ENCODE data around the gene CLK3. TPM values are rescaled to one million over a fixed set of nuclear protein-coding genes. Genes with fewer than 3 reads are reported as not detected.
"Not testable (repeated sequence)": the region's sequence is repeated elsewhere in the genome, so short reads cannot be mapped to it uniquely, and the experiment has no call there.

The CLK3 gene
- total and polyA plus RNA-seq, 7 experiments from 2014 or later, result 57.8 to 273 (median 169) TPM

DNA sequence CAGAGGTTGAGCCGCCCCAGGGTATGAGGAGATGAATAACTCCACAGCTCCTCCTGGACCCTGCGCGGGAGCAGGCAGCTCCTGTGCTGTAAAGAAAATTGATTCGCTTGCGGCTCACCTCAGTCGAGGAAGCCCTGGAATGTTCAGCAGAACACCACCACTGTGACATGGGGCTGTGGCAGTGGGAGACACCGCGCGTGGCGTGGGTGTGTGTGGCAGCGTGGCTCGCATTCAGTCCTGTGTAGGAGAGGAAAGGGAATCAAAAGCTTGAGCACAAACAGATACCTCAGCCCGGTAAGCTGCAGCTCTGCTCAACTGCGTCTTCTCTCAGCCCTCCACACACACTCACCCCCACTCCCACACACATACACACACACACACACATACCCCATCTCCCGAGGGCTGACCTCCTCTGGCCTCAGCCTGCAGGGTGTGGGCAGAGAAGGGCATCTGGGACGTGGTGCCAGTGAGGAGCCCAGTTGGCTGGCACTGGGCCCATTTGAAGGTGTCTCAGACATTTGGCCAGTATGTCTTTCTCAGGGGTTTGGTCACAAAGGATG lies 18.4 kb upstream of the CLK3 start:
- ATAC-seq; H3K27me3 ChIP-seq (ENCODE audit: control insufficient read depth in 2 of 2, insufficient read depth in 2 of 2, low read length in 2 of 2); intact Hi-C loops (cut with micrococcal nuclease); CTCF ChIA-PET; H3K27me3 Mint-ChIP-seq; H3K9me3 ChIP-seq (ENCODE audit: control insufficient read depth in 2 of 3, low read length in 3 of 3); H3K9me3 Mint-ChIP-seq; DNase-seq; H3K27ac ChIP-seq (ENCODE audit: low read depth, low read length); H3K4me3 Mint-ChIP-seq; H3K4me3 ChIP-seq (ENCODE audit: low read length): not testable (repeated sequence)
- POLR2A ChIA-PET, result interaction anchor here (1.1 to 2.5 kb wide), 2 partner anchors 17 to 20 kb away, joined by 7 to 29 read pairs; partner anchors contain the start of gene CLK3
- Mint-ChIP-seq H3K36me3 (peaks cover 0 to 21% (median 4%) of the 10 kb centered on the region in 5 donors), H3K27ac (peak overlapping the region in 3 of 9 donors; percentile 46 to 81 (median 71)), H3K4me1 (peaks cover 14 to 24% (median 21%) of the 10 kb centered on the region in 7 donors)
- Histone ChIP-seq H3K4me1 (ENCODE audit: control insufficient read depth in 2 of 2, insufficient read depth in 2 of 2, low read length in 2 of 2) (peaks cover 6 to 13% of the 10 kb centered on the region in 2 donors), H3K36me3 (ENCODE audit: control insufficient read depth in 2 of 3, insufficient read depth in 3 of 3, low read length in 3 of 3) (peaks cover 0 to 35% (median 2%) of the 10 kb centered on the region in 3 experiments)

- Mint-ChIP-seq H3K4me1 (peaks cover 16 to 24% (median 21%) of the 10 kb centered on the region in 7 donors), H3K4me3 (peak overlapping the region; percentile 90 to 100 (median 98)), H3K27me3 (no peaks in the 10 kb centered on the region), H3K36me3 (peaks cover 0 to 13% (median 3%) of the 10 kb centered on the region in 5 donors), H3K9me3 (no peaks in the 10 kb centered on the region), H3K27ac (peak overlapping the region; percentile 89 to 99 (median 98))
- intact Hi-C loops (cut with micrococcal nuclease), result loop anchor here (1.0 kb wide), 4 partner anchors 16 to 137 kb away; partner anchors contain the start of genes UBL7 (in 2 of the 2) and ARID3B (in 1 of the 2)
- H3K4me3 ChIP-seq (ENCODE audit: low read length), result peak overlapping the region; percentile 83
- no peaks in the 10 kb centered on the region for H3K27me3 ChIP-seq (ENCODE audit: control insufficient read depth in 2 of 2, insufficient read depth in 2 of 2, low read length in 2 of 2)
- H3K9me3 ChIP-seq (ENCODE audit: control insufficient read depth in 2 of 3, low read length in 3 of 3), result no peaks in the 10 kb centered on the region
- peak; percentile 98 for ATAC-seq
- DNase-seq, result peak; percentile 71 to 91 (median 79)
- peaks cover 6 to 13% of the 10 kb centered on the region in 2 donors for H3K4me1 ChIP-seq (ENCODE audit: control insufficient read depth in 2 of 2, insufficient read depth in 2 of 2, low read length in 2 of 2)
- ChIA-PET POLR2A (interaction anchor here (0.8 to 2.5 kb wide), 6 partner anchors 16 to 212 kb away, joined by 3 to 29 read pairs (median 4); partner anchors contain the start of genes CLK3 and UBL7), CTCF (interaction anchor here (0.7 to 1.4 kb wide), 2 partner anchors 10 to 15 kb away, joined by 3 to 5 read pairs; no protein-coding TSS in a partner anchor)
- peaks cover 0 to 25% (median 0%) of the 10 kb centered on the region in 3 experiments for H3K36me3 ChIP-seq (ENCODE audit: control insufficient read depth in 2 of 3, insufficient read depth in 3 of 3, low read length in 3 of 3)
- peak overlapping the region; percentile 79 for H3K27ac ChIP-seq (ENCODE audit: low read depth, low read length)
Observed at GRCh38 chr15:74598126-74598842, 17.4 kb upstream of the CLK3 start.

GRCh38 chr15:74599156-74599555 lies 16.5 kb upstream of the CLK3 start:
- Mint-ChIP-seq H3K9me3 (no peaks in the 10 kb centered on the region), H3K4me3 (peak overlapping the region; percentile 90 to 100 (median 98))

GRCh38 chr15:74603026-74603788 lies 12.4 kb upstream of the CLK3 start:
- H3K36me3 Mint-ChIP-seq, result peaks cover 0 to 1% (median 0%) of the 10 kb centered on the region in 5 donors
- no peak overlapping the region for H3K4me3 Mint-ChIP-seq
- CTCF ChIA-PET, result interaction anchor here (0.6 kb wide), 1 partner anchor 149 kb away, joined by 3 read pairs; no protein-coding TSS in a partner anchor
- POLR2A ChIA-PET, result interaction anchor here (1.0 kb wide), 1 partner anchor 13 kb away, joined by 4 read pairs; the partner anchor contains the start of gene CLK3
- H3K9me3 Mint-ChIP-seq, result no peaks in the 10 kb centered on the region
- intact Hi-C loops (cut with micrococcal nuclease), result no loop called here
- H3K27ac Mint-ChIP-seq, result no peak overlapping the region
- H3K27me3 ChIP-seq (ENCODE audit: control insufficient read depth in 2 of 2, insufficient read depth in 2 of 2, low read length in 2 of 2), result no peaks in the 10 kb centered on the region
- H3K36me3 ChIP-seq (ENCODE audit: control insufficient read depth in 2 of 3, insufficient read depth in 3 of 3, low read length in 3 of 3), result no peaks in the 10 kb centered on the region
- H3K27ac ChIP-seq (ENCODE audit: low read depth, low read length), result no peak overlapping the region
- peaks cover 11 to 19% (median 15%) of the 10 kb centered on the region in 7 donors for H3K4me1 Mint-ChIP-seq
- DNase-seq (no peak), ATAC-seq (no peak)
- H3K27me3 Mint-ChIP-seq, result no peaks in the 10 kb centered on the region
- H3K4me1 ChIP-seq (ENCODE audit: control insufficient read depth in 2 of 2, insufficient read depth in 2 of 2, low read length in 2 of 2), result peaks cover 6 to 10% of the 10 kb centered on the region in 2 donors
- H3K4me3 ChIP-seq (ENCODE audit: low read length), result no peak overlapping the region
- H3K9me3 ChIP-seq (ENCODE audit: control insufficient read depth in 2 of 3, low read length in 3 of 3), result no peaks in the 10 kb centered on the region

More at GRCh38 chr15:74599156-74599555, 16.5 kb upstream of the CLK3 start:
- CTCF ChIA-PET, result interaction anchor here (0.7 to 1.4 kb wide), 2 partner anchors 9 to 14 kb away, joined by 3 to 5 read pairs; no protein-coding TSS in a partner anchor
- Mint-ChIP-seq H3K27me3 (no peaks in the 10 kb centered on the region), H3K4me1 (peaks cover 16 to 24% (median 21%) of the 10 kb centered on the region in 7 donors), H3K27ac (peak overlapping the region in 7 of 9 donors; percentile 89 to 99 (median 98)), H3K36me3 (peaks cover 0 to 9% (median 0%) of the 10 kb centered on the region in 5 donors)
- H3K4me1 ChIP-seq (ENCODE audit: control insufficient read depth in 2 of 2, insufficient read depth in 2 of 2, low read length in 2 of 2), result peaks cover 6 to 13% of the 10 kb centered on the region in 2 donors
- H3K36me3 ChIP-seq (ENCODE audit: control insufficient read depth in 2 of 3, insufficient read depth in 3 of 3, low read length in 3 of 3), result peaks cover 0 to 16% (median 0%) of the 10 kb centered on the region in 3 experiments
- peak overlapping the region; percentile 79 for H3K27ac ChIP-seq (ENCODE audit: low read depth, low read length)
- H3K9me3 ChIP-seq (ENCODE audit: control insufficient read depth in 2 of 3, low read length in 3 of 3), result no peaks in the 10 kb centered on the region
- intact Hi-C loops (cut with micrococcal nuclease), result no loop called here
- H3K4me3 ChIP-seq (ENCODE audit: low read length), result peak overlapping the region; percentile 83
- POLR2A ChIA-PET, result interaction anchor here (0.8 to 2.5 kb wide), 4 partner anchors 12 to 57 kb away, joined by 3 to 29 read pairs (median 4); partner anchors contain the start of gene CLK3
- H3K27me3 ChIP-seq (ENCODE audit: control insufficient read depth in 2 of 2, insufficient read depth in 2 of 2, low read length in 2 of 2), result no peaks in the 10 kb centered on the region
- ATAC-seq (no peak), DNase-seq (no peak)

DNA sequence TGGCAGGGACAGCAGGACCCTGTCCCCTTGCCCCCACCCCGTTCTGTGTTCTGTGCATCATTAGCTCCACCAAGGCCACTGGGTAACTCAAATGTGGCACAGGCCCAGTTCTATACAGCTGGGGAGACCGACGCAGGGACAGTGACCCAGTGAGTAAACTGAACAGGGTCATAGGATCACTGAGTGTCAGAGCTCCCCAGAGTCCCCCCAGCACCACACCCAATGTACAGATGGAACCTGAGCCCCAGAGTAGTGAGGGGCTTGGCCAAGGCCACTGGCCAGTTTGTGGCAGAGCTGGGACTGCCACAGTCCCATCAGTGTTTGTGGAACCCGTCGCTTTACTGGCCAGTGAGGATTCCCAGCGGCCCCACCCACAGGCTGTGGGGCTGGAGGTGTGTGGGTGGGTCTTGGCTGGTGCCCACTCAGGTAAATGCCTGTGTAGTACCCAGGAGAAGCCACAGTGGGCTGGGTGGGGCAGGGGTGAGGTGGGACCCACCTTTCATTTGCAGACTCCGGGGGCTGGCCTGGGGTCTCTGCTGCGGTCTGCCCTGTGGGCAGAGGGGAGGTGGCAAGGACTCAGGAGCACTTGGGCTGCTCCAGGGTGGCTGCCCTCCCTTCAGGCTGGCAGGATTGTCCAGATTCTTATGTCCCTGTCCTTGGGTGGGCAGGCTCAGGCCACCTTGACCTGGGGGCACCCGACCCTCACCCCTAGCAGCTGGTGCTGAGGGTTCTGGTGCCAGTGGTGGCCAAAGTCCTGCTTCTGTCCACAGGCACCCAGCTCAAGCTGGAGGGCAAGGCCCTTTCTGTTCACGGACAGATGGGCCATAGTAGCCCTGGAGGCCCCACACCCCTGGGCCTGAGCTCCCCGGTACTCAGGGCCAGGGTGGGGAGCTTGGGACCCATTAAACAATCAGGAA lies 11.6 kb upstream of the CLK3 start:
- Mint-ChIP-seq H3K27ac (no peak overlapping the region), H3K36me3 (no peaks in the 10 kb centered on the region), H3K9me3 (no peaks in the 10 kb centered on the region), H3K27me3 (no peaks in the 10 kb centered on the region), H3K4me3 (no peak overlapping the region), H3K4me1 (peaks cover 3 to 11% (median 7%) of the 10 kb centered on the region in 7 donors)
- ChIA-PET POLR2A (interaction anchor here (1.0 kb wide), 1 partner anchor 12 kb away, joined by 4 read pairs; the partner anchor contains the start of gene CLK3), CTCF (interaction anchor here (0.6 kb wide), 1 partner anchor 149 kb away, joined by 3 read pairs; no protein-coding TSS in a partner anchor)
- Histone ChIP-seq H3K9me3 (ENCODE audit: control insufficient read depth in 2 of 3, low read length in 3 of 3) (no peaks in the 10 kb centered on the region), H3K27me3 (ENCODE audit: control insufficient read depth in 2 of 2, insufficient read depth in 2 of 2, low read length in 2 of 2) (no peaks in the 10 kb centered on the region), H3K27ac (ENCODE audit: low read depth, low read length) (no peak overlapping the region), H3K36me3 (ENCODE audit: control insufficient read depth in 2 of 3, insufficient read depth in 3 of 3, low read length in 3 of 3) (no peaks in the 10 kb centered on the region), H3K4me3 (ENCODE audit: low read length) (no peak overlapping the region), H3K4me1 (ENCODE audit: control insufficient read depth in 2 of 2, insufficient read depth in 2 of 2, low read length in 2 of 2) (peaks cover 5 to 7% of the 10 kb centered on the region in 2 donors)
- intact Hi-C loops (cut with micrococcal nuclease), result no loop called here
- DNase-seq (no peak), ATAC-seq (no peak)
